HepG2 (cell line): ENCODE measurements around the gene GUSB. TPM values are rescaled to one million over a fixed set of nuclear protein-coding genes. Genes with fewer than 3 reads are reported as not detected.

Source experiments
- ATAC-seq: fragments of 200-7000 bp; cut with Tn5 transposase; 3 replicates; pipeline ENCODE4 v1.9.1; 2020; ENCODE audit warnings: mild to moderate bottlenecking, moderate library complexity
- BruUV-seq: library from RNA; stranded (reverse); fragments of 400-500 nt; replicated peaks from 2 replicates; lab custom pipeline; 2021; lab: Mats Ljungman, UMichigan
- CTCF ChIA-PET: fragments of 300-600 bp; formaldehyde crosslinking; extraction: SDS; loops from one replicate; lab custom pipeline; 2021; ENCODE audit warnings: low total read pairs, inconsistent platforms, low intra/inter-chr PET ratio; lab: Yijun Ruan, JAX
- POLR2A ChIA-PET: fragments of 350-600 bp; sonication (Branson Sonifier 250); formaldehyde crosslinking; loops from one replicate; lab custom pipeline; 2020; ENCODE audit warnings: antibody characterized with exemption, inconsistent platforms; lab: Yijun Ruan, JAX
- DNase-seq: peaks from one replicate; pipeline ENCODE4 v3.0.0-alpha.2; 2015; ENCODE audit warnings: low spot score
- FAIRE-seq: peaks from 3 replicates; lab custom pipeline; 2011; peaks lifted over from hg19 to GRCh38; lab: Jason Lieb, UNC
- H2AFZ ChIP-seq: one replicate; pipeline ENCODE4 v1.6.1; 2011; ENCODE audit warnings: low read length, inconsistent platforms
- H3K27ac ChIP-seq: fragments of 300-600 bp; 3 replicates; pipeline ENCODE4 v1.8.0; 2011; ENCODE audit warnings: mixed run types, mild to moderate bottlenecking, mixed read lengths, low read length, inconsistent platforms; ENCODE audit not compliant: insufficient read depth; ENCODE audit errors: extremely low read length
- H3K27me3 ChIP-seq, 2 experiments: fragments of 200-600 bp in 1 of 2; 2 replicates in 1 of 2; 3 replicates in 1 of 2; pipeline versions ENCODE4 v1.6.0 to v1.8.0; 2011; ENCODE audit warnings: low read length in 2 of 2, mild to moderate bottlenecking in 2 of 2, moderate library complexity in 2 of 2, inconsistent platforms in 1 of 2; ENCODE audit not compliant: insufficient read depth in 2 of 2, control insufficient read depth in 1 of 2
- H3K36me3 ChIP-seq, 2 experiments: fragments of 200-600 bp in 1 of 2; replicated peaks in 1 of 2; 2 replicates in 1 of 2; 3 replicates in 1 of 2; pipeline versions ENCODE4 v1.5.1 to v1.8.0; 2011; ENCODE audit warnings: low read length in 2 of 2, inconsistent platforms in 1 of 2; ENCODE audit not compliant: insufficient read depth in 2 of 2, control insufficient read depth in 1 of 2
- H3K4me1 ChIP-seq: 2 replicates; pipeline ENCODE4 v1.5.1; 2012; ENCODE audit warnings: low read length, inconsistent platforms; ENCODE audit not compliant: insufficient read depth
- H3K4me2 ChIP-seq: 2 replicates; pipeline ENCODE4 v1.6.0; 2011; ENCODE audit warnings: low read depth, low read length, inconsistent platforms
- H3K4me3 ChIP-seq, 3 experiments: fragments of 200-600 bp in 1 of 3; sonication (generic), shearing (Covaris generic) in 1 of 3; replicated peaks in 1 of 3; 2 replicates each; pipeline ENCODE4 v1.5.1; 2011 to 2016; ENCODE audit warnings: low read length in 3 of 3, inconsistent platforms in 2 of 3, low read depth in 2 of 3, mild to moderate bottlenecking in 2 of 3, control low read depth in 1 of 3, mixed read lengths in 1 of 3; ENCODE audit not compliant: insufficient read depth in 1 of 3
- H3K79me2 ChIP-seq: one replicate; pipeline ENCODE4 v1.6.1; 2011; ENCODE audit warnings: low read length, inconsistent platforms; ENCODE audit not compliant: insufficient read depth
- H3K9ac ChIP-seq: 2 replicates; pipeline ENCODE4 v1.6.0; 2011; ENCODE audit warnings: mild to moderate bottlenecking, low read depth, low read length, inconsistent platforms; ENCODE audit not compliant: insufficient read depth
- H3K9me3 ChIP-seq: 2 replicates; pipeline ENCODE4 v1.5.1; 2012; ENCODE audit warnings: mild to moderate bottlenecking, low read length
- H4K20me1 ChIP-seq: 2 replicates; pipeline ENCODE4 v1.6.0; 2011; ENCODE audit warnings: inconsistent platforms, mild to moderate bottlenecking, low read length, moderate library complexity; ENCODE audit not compliant: insufficient read depth
- CENPT ChIP-seq: sonication (generic); formaldehyde crosslinking; IDR thresholded peaks from 2 replicates; pipeline ENCODE4 v1.8.0; 2022; ENCODE audit warnings: low read depth, mild to moderate bottlenecking, moderate library complexity, missing genetic modification reagents
- FIP1L1 ChIP-seq: fragments of 200-400 bp; formaldehyde crosslinking; IDR thresholded peaks from 2 replicates; pipeline ENCODE4 v1.6.1; 2018; ENCODE audit warnings: low read depth, mild to moderate bottlenecking, low read length, moderate library complexity, borderline replicate concordance; ENCODE audit not compliant: insufficient read depth
- KDM1A ChIP-seq: IDR thresholded peaks from 2 replicates; pipeline ENCODE4 v1.6.1; 2016; ENCODE audit warnings: missing compliant biosample characterization
- KDM5A ChIP-seq: fragments of 200-600 bp; sonication (generic); IDR thresholded peaks from 2 replicates; pipeline ENCODE4 v1.7.0; 2018; ENCODE audit warnings: antibody characterized with exemption, mild to moderate bottlenecking, low read length, borderline replicate concordance
- MZF1 ChIP-seq: sonication (generic); formaldehyde crosslinking; IDR thresholded peaks from 2 replicates; pipeline ENCODE4 v1.8.1; 2023; ENCODE audit warnings: mild to moderate bottlenecking, missing genetic modification reagents, borderline replicate concordance
- NR3C1 ChIP-seq: sonication (generic); formaldehyde crosslinking; IDR thresholded peaks from 2 replicates; pipeline ENCODE4 v1.4.0; 2020; ENCODE audit warnings: missing genetic modification reagents
- SIX4 ChIP-seq: sonication (generic); formaldehyde crosslinking; IDR thresholded peaks from 2 replicates; pipeline ENCODE4 v1.4.0; 2020; ENCODE audit warnings: missing genetic modification reagents
- ZBTB21 ChIP-seq: sonication (generic); formaldehyde crosslinking; IDR thresholded peaks from 2 replicates; pipeline ENCODE4 v1.4.0; 2020; ENCODE audit warnings: missing genetic modification reagents
- ZFP36L2 ChIP-seq: sonication (generic); formaldehyde crosslinking; IDR thresholded peaks from 2 replicates; pipeline ENCODE4 v1.4.0; 2020; ENCODE audit warnings: missing genetic modification reagents
- ZNF326 ChIP-seq: sonication (generic); formaldehyde crosslinking; IDR thresholded peaks from 2 replicates; pipeline ENCODE4 v1.4.0; 2020; ENCODE audit warnings: missing genetic modification reagents, borderline replicate concordance
- ZNF839 ChIP-seq: sonication (generic); formaldehyde crosslinking; IDR thresholded peaks from 2 replicates; pipeline ENCODE4 v1.4.0; 2020; ENCODE audit warnings: missing genetic modification reagents, mild to moderate bottlenecking, borderline replicate concordance
- WGBS: methylation state at CpG from one replicate; pipeline ENCODE4 v1.1.6; 2017; ENCODE audit warnings: low lambda C conversion rate; 5-methylcytosine and 5-hydroxymethylcytosine counted together
- in situ Hi-C: cut with HindIII; loops from 2 replicates; pipeline ENCODE4 v1.10.0; 2017; ENCODE audit warnings: low pct_unique_long_range_greater_than_20kb; ENCODE audit not compliant: extremely low pct_ligation_motif_present
- intact Hi-C: fragments of 100-400 bp; cut with micrococcal nuclease; formaldehyde crosslinking; loops from one replicate; pipeline ENCODE4 v1.10.0; 2022; ENCODE audit not compliant: unreplicated experiment
- polyA plus RNA-seq, 8 experiments: library from polyadenylated mRNA; depleted of rRNA in 3 of 8; stranded (reverse) in 7 of 8; unstranded in 1 of 8; fragments of >200 nt; fragmentation: Illumina TruSeq in 4 of 8; extraction: Trizol in 4 of 8; gene quantifications; 2 replicates each; pipeline versions ENCODE4 v1.2.1 to v1.2.3, GENCODE V29; 2011 to 2016; ENCODE audit warnings: low read depth in 4 of 8, missing spikeins in 1 of 8, mixed read lengths in 1 of 8; ENCODE audit not compliant: insufficient read depth in 1 of 8
- total RNA-seq, 5 experiments: library from RNA; depleted of rRNA; stranded (reverse); fragments of >200 nt; fragmentation: Illumina TruSeq; extraction: Trizol; gene quantifications; 2 replicates each; pipeline ENCODE4 v1.2.3, GENCODE V29; 2016; ENCODE audit warnings: low read depth in 1 of 5
- TF ChIP-seq, protein P1 (sequence below), 2 experiments: IDR thresholded peaks; 2 replicates each; pipeline ENCODE4 v1.6.1; 2011 to 2012; ENCODE audit warnings: low read length in 2 of 2, borderline replicate concordance in 1 of 2, low read depth in 1 of 2, mild to moderate bottlenecking in 1 of 2, moderate library complexity in 1 of 2
- TF ChIP-seq, protein P2 (sequence below): sonication (generic); formaldehyde crosslinking; conservative IDR thresholded peaks from 2 replicates; pipeline ENCODE4 v1.8.1; 2023; ENCODE audit warnings: missing genetic modification reagents
- TF ChIP-seq, protein P3 (sequence below): sonication (generic); formaldehyde crosslinking; IDR thresholded peaks from 2 replicates; pipeline ENCODE4 v1.5.0; 2020; ENCODE audit warnings: missing genetic modification reagents
- TF ChIP-seq, protein P4 (sequence below): sonication (generic); formaldehyde crosslinking; IDR thresholded peaks from 2 replicates; pipeline ENCODE4 v1.5.0; 2020; ENCODE audit warnings: missing genetic modification reagents, mild to moderate bottlenecking, borderline replicate concordance
- TF ChIP-seq, protein P5 (sequence below): sonication (generic); formaldehyde crosslinking; IDR thresholded peaks from 2 replicates; pipeline ENCODE4 v1.5.1; 2020; ENCODE audit warnings: missing genetic modification reagents, mild to moderate bottlenecking, borderline replicate concordance

GUSB gene
- total and polyA plus RNA-seq, 2 of the 13 experiments (the other 11 are each of a cell fraction or from before 2014, with no cell fraction given) = 18.8 to 60.0 TPM

DNA sequence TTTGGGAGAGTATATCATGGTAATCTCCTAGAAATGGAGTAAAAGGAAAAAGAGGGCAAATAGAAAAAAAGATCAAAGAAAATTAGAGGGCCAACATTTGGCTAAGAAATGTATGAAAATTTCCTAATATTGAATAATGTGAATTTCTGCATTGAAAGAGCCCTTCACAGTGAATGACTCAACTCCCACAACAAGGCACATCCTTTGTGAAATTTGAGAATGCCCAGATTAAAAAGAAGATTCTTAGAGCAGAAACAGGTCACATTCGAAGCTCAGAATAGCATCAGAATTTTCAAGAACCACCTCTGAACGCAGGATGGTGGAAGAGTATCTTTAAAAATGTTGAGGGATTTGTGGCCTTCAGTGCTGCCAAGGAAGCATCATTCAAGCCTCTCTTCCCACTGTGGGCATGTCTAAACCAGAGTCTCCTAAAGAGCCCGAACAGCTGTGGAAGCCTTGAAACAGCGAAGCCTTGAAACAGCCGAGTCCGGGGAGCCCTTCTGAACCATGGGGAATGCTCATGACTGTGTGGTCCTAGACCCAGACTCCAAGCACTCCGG, 43.6 kb downstream of the GUSB start:
- Histone ChIP-seq H3K4me2 (no peak overlapping the region), H3K9ac (no peak overlapping the region), H3K79me2 (peaks cover 15% of the 10 kb centered on the region)
- 98% methylated on average over 7 of the region's 7 CpGs for WGBS
- ATAC-seq (no peak), DNase-seq (no peak), FAIRE-seq (no peak)
- in situ Hi-C loops = no loop called here
- POLR2A ChIA-PET = no interaction called here
- TF ChIP-seq KDM1A (CRISPR knock-in tag) (no peak), NR3C1 (no peak), KDM5A (no peak), FIP1L1 (no peak), ZFP36L2 (CRISPR knock-in tag) (no peak), ZNF839 (no peak), ZBTB21 (CRISPR knock-in tag) (no peak), SIX4 (CRISPR knock-in tag) (no peak), ZNF326 (CRISPR knock-in tag) (no peak), CENPT (no peak), MZF1 (no peak)
- TF ChIP-seq, protein P1, sequence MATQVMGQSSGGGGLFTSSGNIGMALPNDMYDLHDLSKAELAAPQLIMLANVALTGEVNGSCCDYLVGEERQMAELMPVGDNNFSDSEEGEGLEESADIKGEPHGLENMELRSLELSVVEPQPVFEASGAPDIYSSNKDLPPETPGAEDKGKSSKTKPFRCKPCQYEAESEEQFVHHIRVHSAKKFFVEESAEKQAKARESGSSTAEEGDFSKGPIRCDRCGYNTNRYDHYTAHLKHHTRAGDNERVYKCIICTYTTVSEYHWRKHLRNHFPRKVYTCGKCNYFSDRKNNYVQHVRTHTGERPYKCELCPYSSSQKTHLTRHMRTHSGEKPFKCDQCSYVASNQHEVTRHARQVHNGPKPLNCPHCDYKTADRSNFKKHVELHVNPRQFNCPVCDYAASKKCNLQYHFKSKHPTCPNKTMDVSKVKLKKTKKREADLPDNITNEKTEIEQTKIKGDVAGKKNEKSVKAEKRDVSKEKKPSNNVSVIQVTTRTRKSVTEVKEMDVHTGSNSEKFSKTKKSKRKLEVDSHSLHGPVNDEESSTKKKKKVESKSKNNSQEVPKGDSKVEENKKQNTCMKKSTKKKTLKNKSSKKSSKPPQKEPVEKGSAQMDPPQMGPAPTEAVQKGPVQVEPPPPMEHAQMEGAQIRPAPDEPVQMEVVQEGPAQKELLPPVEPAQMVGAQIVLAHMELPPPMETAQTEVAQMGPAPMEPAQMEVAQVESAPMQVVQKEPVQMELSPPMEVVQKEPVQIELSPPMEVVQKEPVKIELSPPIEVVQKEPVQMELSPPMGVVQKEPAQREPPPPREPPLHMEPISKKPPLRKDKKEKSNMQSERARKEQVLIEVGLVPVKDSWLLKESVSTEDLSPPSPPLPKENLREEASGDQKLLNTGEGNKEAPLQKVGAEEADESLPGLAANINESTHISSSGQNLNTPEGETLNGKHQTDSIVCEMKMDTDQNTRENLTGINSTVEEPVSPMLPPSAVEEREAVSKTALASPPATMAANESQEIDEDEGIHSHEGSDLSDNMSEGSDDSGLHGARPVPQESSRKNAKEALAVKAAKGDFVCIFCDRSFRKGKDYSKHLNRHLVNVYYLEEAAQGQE (IDR thresholded peaks at IDR 0.05; ENCODE audit: borderline replicate concordance in 1 of 2, low read depth in 1 of 2, low read length in 2 of 2) = no peak
- TF ChIP-seq, protein P2, sequence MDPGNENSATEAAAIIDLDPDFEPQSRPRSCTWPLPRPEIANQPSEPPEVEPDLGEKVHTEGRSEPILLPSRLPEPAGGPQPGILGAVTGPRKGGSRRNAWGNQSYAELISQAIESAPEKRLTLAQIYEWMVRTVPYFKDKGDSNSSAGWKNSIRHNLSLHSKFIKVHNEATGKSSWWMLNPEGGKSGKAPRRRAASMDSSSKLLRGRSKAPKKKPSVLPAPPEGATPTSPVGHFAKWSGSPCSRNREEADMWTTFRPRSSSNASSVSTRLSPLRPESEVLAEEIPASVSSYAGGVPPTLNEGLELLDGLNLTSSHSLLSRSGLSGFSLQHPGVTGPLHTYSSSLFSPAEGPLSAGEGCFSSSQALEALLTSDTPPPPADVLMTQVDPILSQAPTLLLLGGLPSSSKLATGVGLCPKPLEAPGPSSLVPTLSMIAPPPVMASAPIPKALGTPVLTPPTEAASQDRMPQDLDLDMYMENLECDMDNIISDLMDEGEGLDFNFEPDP (CRISPR knock-in tag) = no peak
- TF ChIP-seq, protein P3, sequence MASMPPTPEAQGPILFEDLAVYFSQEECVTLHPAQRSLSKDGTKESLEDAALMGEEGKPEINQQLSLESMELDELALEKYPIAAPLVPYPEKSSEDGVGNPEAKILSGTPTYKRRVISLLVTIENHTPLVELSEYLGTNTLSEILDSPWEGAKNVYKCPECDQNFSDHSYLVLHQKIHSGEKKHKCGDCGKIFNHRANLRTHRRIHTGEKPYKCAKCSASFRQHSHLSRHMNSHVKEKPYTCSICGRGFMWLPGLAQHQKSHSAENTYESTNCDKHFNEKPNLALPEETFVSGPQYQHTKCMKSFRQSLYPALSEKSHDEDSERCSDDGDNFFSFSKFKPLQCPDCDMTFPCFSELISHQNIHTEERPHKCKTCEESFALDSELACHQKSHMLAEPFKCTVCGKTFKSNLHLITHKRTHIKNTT (CRISPR knock-in tag) = no peak
- TF ChIP-seq, protein P4, sequence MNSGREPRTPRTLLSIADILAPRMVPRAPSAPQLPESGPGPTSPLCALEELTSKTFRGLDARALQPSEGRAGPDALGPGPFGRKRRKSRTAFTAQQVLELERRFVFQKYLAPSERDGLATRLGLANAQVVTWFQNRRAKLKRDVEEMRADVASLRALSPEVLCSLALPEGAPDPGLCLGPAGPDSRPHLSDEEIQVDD (CRISPR knock-in tag) = no peak
- TF ChIP-seq, protein P5, sequence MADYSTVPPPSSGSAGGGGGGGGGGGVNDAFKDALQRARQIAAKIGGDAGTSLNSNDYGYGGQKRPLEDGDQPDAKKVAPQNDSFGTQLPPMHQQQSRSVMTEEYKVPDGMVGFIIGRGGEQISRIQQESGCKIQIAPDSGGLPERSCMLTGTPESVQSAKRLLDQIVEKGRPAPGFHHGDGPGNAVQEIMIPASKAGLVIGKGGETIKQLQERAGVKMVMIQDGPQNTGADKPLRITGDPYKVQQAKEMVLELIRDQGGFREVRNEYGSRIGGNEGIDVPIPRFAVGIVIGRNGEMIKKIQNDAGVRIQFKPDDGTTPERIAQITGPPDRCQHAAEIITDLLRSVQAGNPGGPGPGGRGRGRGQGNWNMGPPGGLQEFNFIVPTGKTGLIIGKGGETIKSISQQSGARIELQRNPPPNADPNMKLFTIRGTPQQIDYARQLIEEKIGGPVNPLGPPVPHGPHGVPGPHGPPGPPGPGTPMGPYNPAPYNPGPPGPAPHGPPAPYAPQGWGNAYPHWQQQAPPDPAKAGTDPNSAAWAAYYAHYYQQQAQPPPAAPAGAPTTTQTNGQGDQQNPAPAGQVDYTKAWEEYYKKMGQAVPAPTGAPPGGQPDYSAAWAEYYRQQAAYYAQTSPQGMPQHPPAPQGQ (CRISPR knock-in tag) = no peak
- TF ChIP-seq, all 625 proteins: peak for 0
- Histone ChIP-seq H2AFZ (no peak overlapping the region), H3K4me3 (no peak overlapping the region), H3K9me3 (no peaks in the 10 kb centered on the region), H3K27ac (no peak overlapping the region), H3K27me3 (no peaks in the 10 kb centered on the region), H3K4me1 (0 out of 2 replicates have a peak, but pooled peaks cover 7% of the 10 kb centered on the region), H3K36me3 (peaks cover 2 to 17% of the 10 kb centered on the region in 2 experiments; a peak in 3 of 5 replicates), H4K20me1 (no peaks in the 10 kb centered on the region)
- BruUV-seq = no TSS peak
- intact Hi-C loops = no loop called here
- CTCF ChIA-PET = no interaction called here
